Measurements from ENCODE around the gene EPG5.

Gene EPG5

DNA sequence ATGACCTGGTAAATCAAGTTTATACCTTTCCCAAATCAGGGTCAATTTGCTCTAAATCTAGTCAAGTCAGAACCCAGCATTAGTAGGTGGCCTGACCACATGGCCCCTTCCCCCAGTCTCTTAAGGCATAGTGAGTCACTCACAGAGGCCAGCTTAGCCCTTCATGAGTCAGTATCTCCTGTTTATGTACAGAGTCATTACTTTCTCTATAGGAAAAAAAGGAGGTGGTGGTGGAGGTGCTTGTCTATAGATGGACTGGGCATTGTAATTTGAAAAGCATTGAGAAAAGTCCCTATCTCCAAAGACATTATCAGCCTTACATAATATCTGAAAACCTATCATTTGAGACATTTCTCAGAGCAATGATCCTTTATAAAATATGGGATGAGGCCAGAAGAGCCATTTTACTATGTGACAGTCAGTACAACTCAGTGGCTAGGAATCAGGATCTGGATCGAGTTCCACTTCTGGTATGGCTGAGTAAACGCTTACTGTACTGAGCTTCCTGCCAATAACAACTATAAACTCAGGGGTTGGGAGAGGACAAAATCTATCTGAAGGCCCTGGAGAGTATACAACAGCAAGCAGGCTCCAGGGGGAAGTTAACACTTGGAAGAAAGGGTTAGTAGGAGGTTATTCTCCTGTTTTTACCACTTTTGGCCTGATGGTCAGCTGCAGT, 164.2 kb downstream of the EPG5 start:
- no peak overlapping the region for H3K4me2 ChIP-seq
- H3K36me3 ChIP-seq, result no peaks in the 10 kb centered on the region
- H3K4me1 ChIP-seq, result peaks cover 23% of the 10 kb centered on the region
- no peak overlapping the region for H3K4me3 ChIP-seq
- no peak overlapping the region for H3K9ac ChIP-seq
- H3K27ac ChIP-seq, result no peak overlapping the region
- H4K20me1 ChIP-seq, result no peaks in the 10 kb centered on the region
- H3K27me3 ChIP-seq, result no peaks in the 10 kb centered on the region
- H3K9me3 ChIP-seq, result peaks cover 72% of the 10 kb centered on the region
- no peak for TF ChIP-seq Cebpa-rat (IDR thresholded peaks at IDR 0.05)

DNA sequence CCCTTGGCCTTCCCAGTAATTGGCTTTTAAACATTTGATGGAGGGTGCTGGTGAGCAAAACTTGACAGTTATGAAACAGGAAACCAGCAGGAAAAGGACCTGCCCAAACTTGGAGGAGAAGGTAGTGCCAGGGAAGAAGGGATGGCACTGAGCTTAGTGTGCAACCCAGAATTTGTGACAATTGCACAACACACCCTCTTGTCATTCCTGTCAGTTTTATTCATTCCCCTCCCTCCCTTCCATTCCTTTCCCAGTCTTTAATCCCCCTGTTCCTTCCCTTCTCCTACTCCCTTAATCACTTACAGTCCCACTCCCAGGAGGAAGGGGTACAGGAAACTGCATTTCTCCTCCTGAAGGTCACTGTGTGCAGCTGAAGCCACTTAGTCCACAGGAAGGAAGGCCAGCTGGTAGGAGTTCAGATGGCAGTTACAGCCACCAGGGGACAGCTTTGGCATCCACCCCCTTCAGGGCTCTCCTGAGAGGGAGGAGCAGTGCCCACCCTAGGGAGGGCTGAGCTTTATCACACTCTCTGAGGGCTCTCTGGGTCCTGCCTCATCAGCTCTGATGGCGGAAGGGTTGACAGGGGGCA, 165.6 kb downstream of the EPG5 start:
- peak overlapping the region; percentile 15; the same call in 1 of the 2 replicates for H3K27ac ChIP-seq
- peak overlapping the region; percentile 36 for H3K4me2 ChIP-seq
- no peak for TF ChIP-seq Cebpa-rat (IDR thresholded peaks at IDR 0.05)
- H3K9me3 ChIP-seq, result peaks cover 65% of the 10 kb centered on the region
- H3K4me1 ChIP-seq, result peaks cover 12% of the 10 kb centered on the region
- H4K20me1 ChIP-seq, result no peaks in the 10 kb centered on the region
- no peaks in the 10 kb centered on the region for H3K27me3 ChIP-seq
- no peak overlapping the region for H3K4me3 ChIP-seq
- no peak overlapping the region for H3K9ac ChIP-seq
- no peaks in the 10 kb centered on the region for H3K36me3 ChIP-seq

Measured in BLaER1 (cell line).